K562 (cell line): Measurements from ENCODE around the gene TF. TPM values are rescaled to one million over a fixed set of nuclear protein-coding genes. Genes with fewer than 3 reads are reported as not detected.

Experiments used
- ATAC-seq: fragments of 200-7000 bp; cut with Tn5 transposase; 3 replicates; pipeline ENCODE4 v1.9.1; 2020; ENCODE audit warnings: moderate library complexity
- BruUV-seq: library from RNA; stranded (reverse); fragments of 400-500 nt; replicated peaks from 2 replicates; lab custom pipeline; 2021; lab: Mats Ljungman, UMichigan
- CTCF ChIA-PET: fragments of 300-600 bp; formaldehyde crosslinking; extraction: SDS; loops from one replicate; lab custom pipeline; 2021; ENCODE audit warnings: low intra/inter-chr PET ratio; lab: Yijun Ruan, JAX
- POLR2A ChIA-PET: fragments of 300-600, 350-650 bp; sonication (Branson Sonifier 250); formaldehyde crosslinking; extraction: SDS; loops from one replicate; lab custom pipeline; 2021; ENCODE audit warnings: antibody characterized with exemption, inconsistent platforms; lab: Yijun Ruan, JAX
- DNase-seq, 4 experiments: peaks; one replicate each; pipeline versions ENCODE4 v3.0.0 to v3.0.0-alpha.2; 2011 to 2018; ENCODE audit warnings: low spot score in 3 of 4, mixed read lengths in 3 of 4; ENCODE audit errors: extremely low read depth in 1 of 4
- FAIRE-seq: peaks from 2 replicates; lab custom pipeline; 2011; peaks lifted over from hg19 to GRCh38; lab: Jason Lieb, UNC
- H2AFZ ChIP-seq: 2 replicates; pipeline ENCODE4 v1.6.0; 2011; ENCODE audit warnings: low read depth, low read length, control low read depth, inconsistent platforms
- H3K27ac ChIP-seq: fragments of 200-600 bp; 3 replicates; pipeline ENCODE4 v1.8.0; 2011; ENCODE audit warnings: low read depth, mild to moderate bottlenecking, control low read depth, inconsistent platforms, low read length, moderate library complexity, mixed read lengths; ENCODE audit errors: extremely low read depth
- H3K27me3 ChIP-seq, 2 experiments: fragments of 300-600 bp in 1 of 2; 2 replicates in 1 of 2; 3 replicates in 1 of 2; pipeline versions ENCODE4 v1.6.0 to v1.8.0; 2011; ENCODE audit warnings: inconsistent platforms in 2 of 2, low read length in 2 of 2, mild to moderate bottlenecking in 1 of 2, mixed read lengths in 1 of 2, moderate library complexity in 1 of 2; ENCODE audit not compliant: control insufficient read depth in 2 of 2, insufficient read depth in 2 of 2
- H3K36me3 ChIP-seq: fragments of 300-600 bp; 3 replicates; pipeline ENCODE4 v1.8.0; 2011; ENCODE audit warnings: mild to moderate bottlenecking, low read length, inconsistent platforms; ENCODE audit not compliant: control insufficient read depth, insufficient read depth
- H3K4me1 ChIP-seq, 2 experiments: fragments of 200-600 bp in 1 of 2; replicated peaks in 1 of 2; 2 replicates in 1 of 2; 3 replicates in 1 of 2; pipeline versions ENCODE4 v1.5.1 to v1.8.0; 2011; ENCODE audit warnings: inconsistent platforms in 2 of 2, low read length in 2 of 2, mild to moderate bottlenecking in 1 of 2, mixed read lengths in 1 of 2, moderate library complexity in 1 of 2; ENCODE audit not compliant: control insufficient read depth in 2 of 2, insufficient read depth in 2 of 2
- H3K4me2 ChIP-seq: 2 replicates; pipeline ENCODE4 v1.6.1; 2011; ENCODE audit warnings: low read length, control low read depth, inconsistent platforms, mixed read lengths; ENCODE audit not compliant: insufficient read depth
- H3K4me3 ChIP-seq: fragments of 200-600 bp; sonication (generic), shearing (Covaris generic); 2 replicates; pipeline ENCODE4 v1.5.1; 2016; ENCODE audit warnings: control low read depth, inconsistent platforms
- H3K79me2 ChIP-seq: fragments of 200-600 bp; 3 replicates; pipeline ENCODE4 v1.8.0; 2011; ENCODE audit warnings: low read length, inconsistent platforms; ENCODE audit not compliant: control insufficient read depth, insufficient read depth
- H3K9ac ChIP-seq, 2 experiments: 2 replicates each; pipeline versions ENCODE4 v1.6.0 to v1.6.1; 2011; ENCODE audit warnings: low read depth in 2 of 2, low read length in 2 of 2, control low read depth in 1 of 2, inconsistent platforms in 1 of 2, mild to moderate bottlenecking in 1 of 2, mixed read lengths in 1 of 2; ENCODE audit not compliant: insufficient read depth in 1 of 2
- H3K9me1 ChIP-seq: one replicate; pipeline ENCODE4 v1.6.0; 2011; ENCODE audit warnings: inconsistent platforms, mild to moderate bottlenecking, low read length, moderate library complexity; ENCODE audit not compliant: control insufficient read depth, insufficient read depth
- H3K9me3 ChIP-seq: replicated peaks from 2 replicates; pipeline ENCODE4 v1.5.1; 2011; ENCODE audit warnings: low read depth, low read length, inconsistent platforms; ENCODE audit not compliant: control insufficient read depth, insufficient read depth
- H4K20me1 ChIP-seq: replicated peaks from 2 replicates; pipeline ENCODE4 v1.6.1; 2011; ENCODE audit warnings: low read length, inconsistent platforms, mixed read lengths; ENCODE audit not compliant: control insufficient read depth, insufficient read depth
- BRF2 ChIP-seq: IDR thresholded peaks from 3 replicates; pipeline ENCODE4 v1.6.1; 2011; ENCODE audit warnings: borderline replicate concordance, mild to moderate bottlenecking; ENCODE audit not compliant: insufficient read length, insufficient read depth
- CREM ChIP-seq: IDR thresholded peaks from 2 replicates; pipeline ENCODE4 v1.6.1; 2014; ENCODE audit warnings: antibody characterized with exemption, low read depth
- DLX4 ChIP-seq: fragments of 250-450 bp; sonication (Bioruptor Pico); IDR thresholded peaks from 2 replicates; pipeline ENCODE4 v1.6.1; 2021; ENCODE audit warnings: mild to moderate bottlenecking
- EWSR1 ChIP-seq: fragments of 450-650 bp; IDR thresholded peaks from 2 replicates; pipeline ENCODE4 v1.6.1; 2018; ENCODE audit warnings: borderline replicate concordance, mild to moderate bottlenecking, low read depth, moderate library complexity; ENCODE audit not compliant: partially characterized antibody
- FOXJ2 ChIP-seq: fragments of 200-800 bp; sonication (Bioruptor generic); IDR thresholded peaks from 2 replicates; pipeline ENCODE4 v1.6.1; 2016; ENCODE audit warnings: missing genetic modification characterization, missing compliant biosample characterization
- MCM2 ChIP-seq: fragments of 450-650 bp; IDR thresholded peaks from 2 replicates; pipeline ENCODE4 v1.6.1; 2017; ENCODE audit warnings: low read depth, mild to moderate bottlenecking
- NR2C1 ChIP-seq, 2 experiments: fragments of 450-650 bp; IDR thresholded peaks; 2 replicates each; pipeline ENCODE4 v1.6.1; 2017; ENCODE audit warnings: mild to moderate bottlenecking in 2 of 2, antibody characterized with exemption in 1 of 2, inconsistent platforms in 1 of 2, missing compliant biosample characterization in 1 of 2, missing genetic modification characterization in 1 of 2
- PHF8 ChIP-seq: fragments of 200-600 bp; sonication (generic); IDR thresholded peaks from 2 replicates; pipeline ENCODE4 v1.6.1; 2012; ENCODE audit warnings: mixed run types, mild to moderate bottlenecking, inconsistent platforms, low read length, moderate library complexity, borderline replicate concordance
- RFX1 ChIP-seq: fragments of 450-650 bp; IDR thresholded peaks from 2 replicates; pipeline ENCODE4 v1.6.1; 2016; ENCODE audit warnings: mild to moderate bottlenecking, moderate library complexity
- SAP30 ChIP-seq: fragments of 200-600 bp; sonication (generic); IDR thresholded peaks from 2 replicates; pipeline ENCODE4 v1.6.1; 2012; ENCODE audit warnings: borderline replicate concordance, low read depth, mild to moderate bottlenecking, moderate library complexity, low read length, control low read depth, inconsistent platforms; ENCODE audit not compliant: insufficient read depth, poor library complexity, severe bottlenecking
- SUPT5H ChIP-seq: fragments of 450-650 bp; IDR thresholded peaks from 2 replicates; pipeline ENCODE4 v1.6.1; 2016
- ZNF165 ChIP-seq: fragments of 250-450 bp; sonication (Bioruptor Pico); IDR thresholded peaks from 2 replicates; pipeline ENCODE4 v1.4.0; 2020; ENCODE audit warnings: borderline replicate concordance
- WGBS: fragments of 100-300 bp; shearing (Covaris generic); methylation state at CpG from one replicate; pipeline ENCODE4 v1.1.6; 2016; ENCODE audit warnings: low coverage, mixed read lengths; ENCODE audit not compliant: insufficient coverage; ENCODE audit errors: missing lambda C conversion rate; 5-methylcytosine and 5-hydroxymethylcytosine counted together
- in situ Hi-C: fragments of 300-500 bp; cut with MboI; formaldehyde crosslinking; loops from 4 replicates; pipeline ENCODE4 v1.15.0; 2018; ENCODE audit warnings: inconsistent platforms, mixed read lengths
- intact Hi-C: fragments of 100-400 bp; cut with micrococcal nuclease; formaldehyde crosslinking; loops from 2 replicates; pipeline ENCODE4 v1.14.2; 2022
- polyA plus RNA-seq, 8 experiments: library from polyadenylated mRNA; depleted of rRNA in 4 of 8; stranded (reverse) in 5 of 8; unstranded in 3 of 8; fragments of >200 nt; fragmentation: Nextera tagmentation in 2 of 8; fragmentation: Illumina TruSeq in 1 of 8; extraction: Ambion mirVana in 2 of 8; extraction: Trizol in 1 of 8; gene quantifications; 2 replicates each; pipeline versions ENCODE4 v1.2.1 to v1.2.3, GENCODE V29; 2011 to 2014; ENCODE audit warnings: inconsistent platforms in 1 of 8, missing spikeins in 1 of 8
- total RNA-seq, 7 experiments: library from RNA; depleted of rRNA in 6 of 7; stranded (reverse); fragments of >200 nt in 6 of 7; fragmentation: Illumina TruSeq in 2 of 7; extraction: Trizol in 2 of 7; gene quantifications; 2 replicates each; pipeline versions ENCODE4 v1.2.1 to v1.2.3, GENCODE V29; 2011 to 2021; ENCODE audit warnings: low replicate concordance in 1 of 7

TF gene
- total and polyA plus RNA-seq, 9 of the 15 experiments (the other 6 are each of a cell fraction or from before 2014, with no cell fraction given), result 0.09 to 9.2 (median 3.1) TPM

GRCh38 chr3:133812872-133813271 is 66.7 kb downstream of the TF start (continued):
- TF ChIP-seq EWSR1 (no peak), ZNF165 (CRISPR knock-in tag) (no peak)

GRCh38 chr3:133815386-133815785 is 69.2 kb downstream of the TF start:
- no peak for DNase-seq
- H3K9me3 ChIP-seq, result no peaks in the 10 kb centered on the region

More at GRCh38 chr3:133815386-133815785, 69.2 kb downstream of the TF start:
- Histone ChIP-seq H3K9ac (no peak overlapping the region), H2AFZ (no peak overlapping the region), H3K27me3 (no peaks in the 10 kb centered on the region), H3K27ac (no peak overlapping the region), H4K20me1 (no peaks in the 10 kb centered on the region), H3K79me2 (no peaks in the 10 kb centered on the region), H3K4me3 (no peak overlapping the region), H3K4me1 (no peaks in the 10 kb centered on the region), H3K9me1 (no peaks in the 10 kb centered on the region), H3K36me3 (peaks cover 88% of the 10 kb centered on the region), H3K4me2 (no peak overlapping the region)
- TF ChIP-seq MCM2 (no peak), BRF2 (no peak), DLX4 (CRISPR knock-in tag) (no peak), RFX1 (no peak), FOXJ2 (tag) (no peak), SUPT5H (no peak), PHF8 (no peak), SAP30 (no peak), NR2C1 (IDR thresholded peaks at IDR 0.05) (no peak), NR2C1 (tag; IDR thresholded peaks at IDR 0.05) (no peak), CREM (no peak)
- ChIA-PET POLR2A (interaction anchor here (1.3 kb wide), 1 partner anchor 10 kb away, joined by 3 read pairs; no protein-coding TSS in a partner anchor), CTCF (no interaction called here)
- FAIRE-seq (no peak), ATAC-seq (no peak)
- intact Hi-C loops, result no loop called here
- BruUV-seq, result no TSS peak
- in situ Hi-C loops, result loop anchor here (25.0 kb wide), 3 partner anchors 672 to 1078 kb away; partner anchors contain the start of genes ANAPC13, CEP63 and TMEM108
- WGBS, result 69% methylated on average over 2 of the region's 2 CpGs
